ENCODE measurements around the gene MICALL2.

MICALL2 gene

DNA sequence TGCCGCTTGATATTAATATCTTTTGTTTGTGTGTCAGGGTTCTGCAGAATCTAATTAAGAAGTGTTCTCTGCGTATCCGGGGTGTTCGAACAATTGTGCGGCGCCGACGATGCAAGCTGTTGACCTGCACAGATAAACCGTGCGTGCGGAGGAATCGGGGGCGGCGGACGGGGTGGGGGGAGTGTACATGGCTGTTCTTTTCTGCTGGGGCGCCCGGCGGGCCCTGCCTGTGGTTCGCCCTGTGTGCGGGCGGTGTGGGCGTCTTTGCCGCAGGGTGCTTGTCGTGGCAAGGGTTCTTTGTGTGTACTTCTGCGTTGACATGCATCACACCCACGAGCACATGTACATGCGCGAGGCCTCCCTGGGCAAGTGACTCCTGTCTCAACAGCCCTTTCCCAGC, 47.9 kb downstream of the MICALL2 start:
- DNase-seq: no peak

DNA sequence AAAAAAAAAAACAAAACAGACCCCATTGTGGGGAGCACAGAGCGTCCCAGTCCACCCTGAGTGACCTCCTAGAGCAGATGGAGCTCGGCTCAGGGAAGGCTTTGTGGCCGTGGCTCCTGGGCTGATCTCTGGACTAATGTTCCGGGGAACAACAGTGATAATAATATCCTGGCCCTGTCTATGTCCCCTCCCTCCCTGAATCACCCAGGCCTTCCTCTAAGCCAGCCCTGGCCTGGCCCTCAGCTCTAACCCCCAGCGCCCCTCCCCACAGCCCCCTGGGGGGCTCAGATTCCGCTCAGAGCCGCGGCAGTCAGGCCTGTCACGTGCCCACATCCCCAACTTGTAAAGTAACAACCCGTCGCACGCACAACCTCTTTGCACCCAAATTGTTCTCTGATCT, 48.3 kb downstream of the MICALL2 start:
- DNase-seq: no peak

DNA sequence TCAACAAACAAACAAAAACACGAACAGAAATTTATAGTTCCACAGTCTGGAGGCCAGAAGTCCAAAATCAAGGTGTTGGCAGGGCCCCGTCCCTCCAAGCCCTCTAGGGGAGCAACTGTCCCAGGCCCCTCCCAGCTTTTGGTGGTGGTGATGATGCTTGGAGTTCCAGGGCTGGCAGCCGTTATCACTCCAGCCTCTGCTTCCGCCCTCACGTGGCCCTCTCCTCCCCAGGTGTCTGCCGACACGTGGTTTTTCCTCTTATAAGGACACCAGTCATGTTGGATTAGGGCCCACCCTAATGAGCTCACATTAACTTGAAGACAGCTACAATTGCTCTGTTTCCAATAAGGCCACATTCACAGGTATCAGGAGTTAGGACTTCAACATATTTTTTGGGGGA, 49.7 kb downstream of the MICALL2 start:
- no peak for DNase-seq

DNA sequence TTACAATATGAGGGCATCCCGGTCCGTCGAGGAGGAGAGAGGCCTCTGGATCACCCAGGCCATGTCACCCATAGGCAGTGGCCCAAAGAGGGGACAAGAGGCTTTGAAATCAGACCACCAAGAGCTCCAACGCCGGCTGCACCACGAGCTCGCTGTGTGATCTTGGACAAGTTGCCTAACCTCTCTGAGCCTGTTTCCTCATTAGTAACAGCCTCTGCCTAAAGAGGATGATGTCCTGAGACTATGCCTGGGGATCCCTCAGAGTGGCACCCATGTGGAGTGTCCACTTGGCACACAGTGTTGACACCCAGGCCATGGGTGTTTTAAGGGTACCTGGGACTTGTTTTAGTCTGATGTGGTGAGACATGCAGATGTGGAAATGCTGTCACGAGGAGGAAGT, 50.8 kb downstream of the MICALL2 start:
- no peak for DNase-seq

DNA sequence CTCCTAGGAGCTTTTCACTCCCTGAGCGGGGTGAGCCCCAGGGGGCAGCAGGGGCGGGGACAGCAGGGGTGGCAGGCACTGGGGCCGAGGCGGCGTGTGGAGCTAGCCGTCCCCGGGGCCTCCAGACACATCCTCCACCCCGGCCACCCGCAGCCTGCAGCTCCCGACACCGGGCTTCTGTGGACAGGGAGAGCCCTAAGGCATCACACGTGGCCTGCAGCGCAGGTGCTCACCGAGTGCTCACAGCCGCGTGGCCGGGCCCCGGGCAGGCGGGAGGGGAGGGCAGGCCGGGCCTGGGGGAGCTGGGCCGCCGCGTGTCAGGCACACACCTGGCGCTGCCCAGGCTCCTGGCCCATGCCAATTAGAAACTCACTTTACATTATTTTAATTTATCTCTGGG, 51.4 kb downstream of the MICALL2 start:
- DNase-seq: no peak

DNA sequence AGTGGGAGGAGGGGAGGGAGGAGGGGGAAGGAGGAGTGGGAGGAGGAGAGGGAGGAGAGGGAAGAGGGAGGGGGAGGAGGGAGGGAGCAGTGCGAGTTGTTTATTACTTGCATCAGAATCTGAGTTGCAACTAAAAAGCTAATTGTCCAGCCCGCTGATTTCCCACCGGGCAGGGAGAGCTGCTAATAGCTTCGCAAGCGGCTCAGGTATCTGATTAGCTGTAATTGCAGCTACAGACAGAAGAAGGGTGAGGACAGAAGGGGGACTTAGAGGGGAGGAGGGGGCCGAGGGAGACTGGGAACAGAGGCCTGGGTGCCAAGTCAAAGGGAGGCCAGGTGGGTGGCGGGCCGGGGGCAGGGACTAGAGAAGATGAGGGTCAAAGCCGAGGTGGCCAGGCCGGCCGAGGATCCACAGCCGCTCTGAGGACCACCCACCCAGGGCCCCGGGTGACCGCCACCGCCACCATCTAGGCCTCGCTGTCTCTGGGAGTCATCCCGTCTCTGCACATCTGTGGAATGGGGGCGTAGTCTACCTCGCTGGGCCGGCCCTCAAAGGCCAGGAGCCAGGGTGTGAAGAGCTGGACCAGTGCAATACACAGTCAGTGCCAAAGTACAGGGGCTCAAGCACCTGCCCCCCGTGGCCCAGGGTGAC, 54.2 kb downstream of the MICALL2 start:
- no peak for DNase-seq

DNA sequence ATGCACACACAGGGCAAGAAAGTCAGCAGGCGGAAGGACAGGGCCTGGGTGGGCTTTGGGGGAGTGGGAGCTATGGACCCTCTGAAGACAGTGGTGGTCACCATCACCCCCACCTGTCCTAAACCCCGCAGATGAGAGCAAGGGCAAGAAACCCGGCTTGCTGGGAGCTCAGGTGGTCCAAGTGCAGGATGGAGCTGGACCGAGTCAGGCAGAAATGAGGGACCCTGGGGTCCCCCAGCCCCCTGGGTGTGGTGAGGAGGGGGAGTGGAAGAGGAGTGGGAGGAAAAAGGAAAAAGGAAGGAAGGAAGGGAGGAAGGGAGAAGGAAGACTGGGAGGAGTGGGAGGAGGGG, 54.8 kb downstream of the MICALL2 start:
- no peak for DNase-seq

DNA sequence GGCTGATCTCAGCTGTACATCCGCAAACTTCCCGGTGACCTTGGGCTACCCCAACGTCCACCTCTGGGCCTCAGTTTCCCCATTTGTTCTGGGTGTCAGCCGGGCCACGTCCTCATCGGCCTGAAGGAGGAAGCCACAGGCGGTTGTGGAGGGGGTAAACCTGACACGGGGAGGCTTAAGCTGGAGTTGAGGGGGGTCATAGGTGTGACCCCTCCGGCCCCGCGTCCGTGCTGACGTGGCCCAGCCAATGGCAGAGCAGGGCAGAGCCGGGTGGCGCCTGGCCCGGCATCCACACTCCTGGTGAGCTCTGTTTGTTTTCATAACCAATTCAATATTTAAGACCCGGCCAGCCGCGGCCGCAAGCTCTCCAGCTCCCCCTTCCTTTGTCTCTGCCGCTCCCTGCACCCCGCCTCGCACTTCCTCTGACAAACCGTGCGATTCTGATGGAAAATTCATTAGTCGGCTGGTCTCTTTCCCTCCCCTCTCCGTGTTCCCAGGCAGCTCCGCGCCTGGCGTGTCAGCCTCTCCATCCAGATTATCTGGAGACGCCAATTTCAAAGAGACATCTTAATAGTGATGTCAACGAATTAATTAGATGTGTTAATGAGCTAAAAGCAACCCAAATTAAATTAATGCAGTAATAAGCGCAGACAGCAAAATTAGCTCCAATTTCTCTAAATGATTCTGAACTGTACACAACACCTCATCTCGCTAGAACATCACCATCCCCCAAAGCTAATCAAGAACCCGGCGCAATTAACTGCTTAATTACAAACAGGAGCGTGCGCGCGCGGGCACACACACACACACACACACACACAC, 55.4 kb downstream of the MICALL2 start:
- DNase-seq: no peak

DNA sequence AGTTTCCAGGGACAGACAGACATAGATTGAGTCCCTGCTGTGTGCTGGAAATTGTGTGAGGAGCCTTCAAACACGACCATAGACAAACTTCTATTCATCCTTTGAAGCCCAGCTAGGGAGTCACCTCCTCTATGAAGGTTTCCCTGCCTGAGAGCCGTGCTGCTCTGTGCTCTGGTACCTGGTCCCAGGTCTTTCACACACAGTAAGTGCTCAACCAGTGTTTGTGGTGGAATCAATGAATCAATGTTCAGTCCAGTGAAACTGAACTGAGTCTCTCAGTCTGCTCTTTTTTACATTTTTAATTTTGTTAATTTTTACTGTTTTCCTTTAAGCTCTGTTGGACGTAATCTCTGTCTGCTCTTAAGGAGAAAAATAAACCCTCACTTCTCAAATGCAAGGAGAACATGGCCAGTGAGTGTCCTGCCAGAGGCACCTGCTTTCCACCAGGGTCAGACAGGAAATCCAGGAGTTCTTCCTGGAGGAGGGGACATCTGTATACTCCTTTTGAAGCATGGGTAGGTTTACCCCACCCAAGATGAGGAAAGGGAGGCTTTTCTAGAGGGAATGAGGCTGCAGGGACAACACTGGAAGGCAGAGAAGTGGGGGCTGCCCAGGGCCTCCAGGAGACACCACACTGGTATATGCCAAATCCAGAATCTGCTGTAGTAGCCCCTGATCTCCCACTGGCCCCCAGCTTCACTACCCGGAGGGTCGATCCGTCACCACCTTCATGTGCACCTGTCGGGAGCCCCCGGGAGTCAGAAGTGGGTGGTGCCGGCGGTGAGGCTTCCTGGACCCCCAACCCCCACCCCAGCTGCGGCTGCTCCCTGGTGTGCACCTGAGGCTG, 56.3 kb downstream of the MICALL2 start:
- DNase-seq: no peak

DNA sequence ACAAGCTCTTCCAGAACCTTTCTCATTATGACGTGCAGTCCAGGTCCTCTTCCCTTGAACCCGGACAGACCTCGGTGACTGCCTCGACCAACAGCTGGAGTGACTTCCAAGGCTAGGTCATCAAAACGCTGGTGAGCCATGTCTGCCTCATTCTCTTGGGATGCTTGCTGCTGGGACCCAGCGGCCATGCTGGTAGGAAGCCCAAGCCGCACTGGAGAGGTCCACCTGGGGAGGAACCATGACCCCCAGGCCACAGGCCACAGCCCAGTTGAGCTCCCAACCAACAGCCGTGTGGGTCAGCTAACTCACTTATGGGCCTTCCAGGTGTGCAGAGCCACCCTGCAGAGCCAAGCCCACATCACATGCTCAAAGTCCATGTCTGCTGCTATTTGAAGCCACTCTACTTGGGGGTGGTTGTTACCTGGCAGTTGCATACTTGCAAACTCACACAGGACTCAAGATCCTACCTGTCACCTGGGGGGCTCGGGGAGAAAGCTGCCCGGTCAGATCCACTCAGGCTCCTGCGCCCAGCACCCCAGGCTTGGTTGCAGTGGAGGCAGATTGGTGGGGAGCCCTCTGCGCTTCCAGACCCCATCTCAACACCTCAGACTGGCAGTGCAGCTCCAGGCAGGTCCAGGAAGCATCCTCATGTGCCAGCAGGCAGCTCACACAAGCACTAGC, 57.0 kb downstream of the MICALL2 start:
- DNase-seq: no peak

DNA sequence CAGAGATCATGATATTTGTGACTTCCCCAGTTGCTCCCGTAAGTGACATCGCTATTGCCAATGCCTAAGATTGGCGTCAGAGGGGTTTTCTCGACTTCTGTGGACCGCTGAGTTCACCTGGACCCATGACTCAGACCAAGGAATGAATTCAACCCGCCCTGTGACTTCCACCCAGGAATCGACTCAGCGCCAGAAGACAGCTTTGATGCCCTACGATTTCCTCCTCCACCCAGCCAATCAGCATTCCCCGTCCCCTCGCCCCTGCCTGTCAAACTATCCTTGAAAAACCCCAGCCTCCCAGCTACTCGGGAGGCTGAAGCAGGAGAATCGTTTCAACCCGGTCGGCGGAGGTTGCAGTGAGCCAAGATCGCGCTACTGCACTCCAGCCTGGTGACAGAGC, 58.3 kb downstream of the MICALL2 start:
- DNase-seq: no peak

DNA sequence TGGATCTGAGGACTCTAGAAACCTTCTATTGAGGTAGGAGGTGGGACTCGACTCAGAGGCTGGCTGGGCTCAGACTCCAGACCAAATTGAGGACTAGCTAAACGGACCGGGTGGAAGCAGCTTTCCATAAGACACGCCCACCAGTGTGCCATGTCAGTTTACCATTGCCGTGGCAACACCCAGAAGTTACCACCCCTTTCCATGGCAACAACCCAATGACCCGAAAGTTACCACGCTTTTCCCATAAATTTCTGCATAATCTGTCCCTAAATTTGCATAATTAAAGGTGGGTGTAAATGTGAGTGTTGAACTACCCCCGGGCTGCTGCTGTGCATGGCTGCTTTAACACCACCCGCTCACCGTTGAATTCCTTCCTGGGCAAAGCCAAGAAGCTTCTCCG, 58.9 kb downstream of the MICALL2 start:
- no peak for DNase-seq

DNA sequence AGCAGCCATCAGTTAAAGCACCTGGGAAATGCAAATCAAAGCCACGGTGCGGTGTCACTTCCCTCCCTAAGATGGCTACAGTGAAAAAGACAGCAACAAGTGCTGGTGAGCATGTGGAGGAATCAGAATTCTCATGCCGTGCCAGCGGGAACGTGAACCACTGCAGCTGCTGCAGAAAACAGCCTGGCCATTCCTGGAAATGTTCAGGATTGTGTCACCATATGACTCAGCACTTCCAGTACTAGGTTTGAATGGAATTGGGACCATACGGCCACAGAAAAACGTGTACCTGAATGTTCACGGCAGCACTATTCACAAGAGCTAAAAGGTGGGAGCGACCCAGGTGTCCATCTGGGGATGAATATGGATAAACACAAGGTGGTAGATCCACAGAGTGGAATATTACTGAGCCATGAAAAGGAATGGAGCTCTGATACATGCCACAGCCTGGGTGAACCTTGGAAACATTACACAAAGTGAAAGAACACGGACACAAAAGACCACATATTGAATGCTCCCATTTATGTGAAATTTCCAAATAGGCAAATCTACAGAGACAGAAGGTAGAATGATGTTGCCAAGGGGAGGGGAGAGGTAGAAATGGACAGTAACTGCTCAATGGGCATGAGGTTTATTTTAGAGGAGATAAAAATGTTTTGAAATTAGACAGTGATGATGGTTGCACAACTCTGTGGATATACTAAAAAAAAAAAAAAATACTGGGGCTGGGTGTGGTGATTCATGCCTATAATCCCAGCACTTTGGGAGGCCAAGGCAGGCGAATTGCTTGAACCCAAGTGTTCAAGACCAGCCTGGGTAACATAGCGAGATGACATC, 61.6 kb downstream of the MICALL2 start:
- no peak for DNase-seq

DNA sequence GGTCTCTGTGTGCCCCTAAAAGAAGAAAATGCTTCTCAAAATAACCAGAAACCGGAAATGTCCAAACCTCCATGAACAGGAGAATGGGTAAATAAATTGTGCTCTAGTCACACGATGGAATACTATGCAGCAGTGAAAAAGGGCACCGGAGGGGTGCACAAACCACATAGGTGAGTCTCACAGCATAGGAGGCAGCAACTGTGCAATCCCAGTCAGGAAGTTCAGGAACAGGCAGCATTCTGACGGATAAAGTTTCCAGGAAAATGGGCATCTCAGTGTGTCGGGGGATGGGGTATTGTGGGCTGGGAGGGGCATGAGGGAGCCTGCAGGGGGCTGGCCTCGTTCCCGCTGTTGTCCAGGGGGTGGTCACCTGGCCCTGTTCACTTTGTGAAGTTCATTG, 63.1 kb downstream of the MICALL2 start:
- DNase-seq: no peak

DNA sequence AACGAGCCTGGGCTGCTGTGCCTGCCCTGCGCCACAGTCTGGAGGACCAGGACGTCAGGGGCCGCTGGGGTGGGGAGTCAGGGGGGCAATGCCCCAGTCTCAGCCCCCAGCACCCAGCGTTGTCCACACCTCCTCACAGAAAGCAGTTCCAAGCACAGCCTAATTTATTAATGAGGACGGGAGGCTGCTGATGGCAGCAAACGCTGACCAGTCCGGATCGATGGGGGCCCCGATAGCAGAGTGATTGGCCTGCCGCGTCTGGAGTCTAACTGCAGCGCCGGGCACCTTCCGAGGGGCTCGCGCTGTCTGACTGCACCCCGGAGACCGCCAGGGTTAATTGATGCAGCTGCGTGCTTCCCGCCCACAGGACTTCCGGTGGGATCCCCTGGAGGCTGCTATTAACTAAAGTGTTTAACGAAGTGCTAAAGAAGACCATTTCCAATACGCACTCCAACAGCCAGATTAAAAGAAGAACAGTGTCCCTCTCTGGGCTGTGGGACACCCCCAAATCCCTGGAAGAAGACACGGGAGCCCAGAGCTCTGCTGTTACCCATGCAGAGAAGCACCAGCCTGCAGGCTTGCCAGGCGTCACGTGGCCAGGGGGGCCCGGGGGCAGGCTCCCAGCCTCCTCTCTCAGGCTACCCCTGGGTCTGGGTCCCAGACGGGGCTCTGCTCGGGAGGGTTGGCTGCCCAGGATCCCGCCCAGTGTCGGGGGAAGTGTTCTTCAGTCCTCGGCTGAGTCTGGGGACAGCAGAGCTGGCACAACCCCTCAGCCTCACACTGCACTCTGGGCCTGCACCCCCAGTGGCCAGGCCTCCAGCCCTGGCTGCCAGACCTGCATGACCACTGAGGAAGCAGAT, 63.8 kb downstream of the MICALL2 start:
- no peak for DNase-seq

DNA sequence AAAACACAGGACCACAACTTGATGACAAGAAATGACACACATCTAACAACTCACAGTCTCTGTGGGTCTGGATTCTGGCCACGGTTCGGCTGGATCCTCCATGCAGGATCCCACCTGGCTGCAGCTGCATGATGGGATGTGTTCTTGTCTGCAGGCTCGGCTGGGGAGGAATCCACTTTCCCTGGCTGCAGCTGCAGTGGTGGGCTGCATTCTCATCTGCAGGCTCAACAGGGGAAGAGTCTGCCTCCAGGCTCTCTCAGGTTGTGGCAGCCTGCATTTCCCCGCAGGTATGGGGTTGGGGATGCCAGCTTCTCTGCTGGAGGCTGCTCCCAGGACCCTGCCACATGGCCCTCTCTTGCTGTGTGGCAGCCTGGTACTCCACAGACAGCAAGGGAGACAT, 64.9 kb downstream of the MICALL2 start:
- no peak for DNase-seq

DNA sequence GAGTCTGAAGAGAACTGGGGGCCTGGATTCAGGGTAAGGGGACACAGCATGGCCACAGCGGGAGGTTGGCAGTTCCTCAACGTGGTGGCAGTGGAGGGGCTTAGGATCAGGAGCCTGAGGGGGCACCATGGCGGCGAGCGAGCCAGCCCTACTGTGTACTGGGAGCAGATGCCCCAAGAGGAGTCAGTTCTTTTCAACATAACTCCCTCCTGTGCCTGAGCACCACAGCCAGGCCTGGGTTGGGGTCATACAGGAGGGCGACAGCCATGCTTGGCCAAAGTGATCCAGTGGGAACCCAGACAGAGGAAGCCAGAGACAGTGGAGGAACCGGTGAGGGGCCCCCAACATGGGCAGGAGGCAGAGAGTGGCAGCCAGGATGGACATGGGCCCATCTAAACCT, 65.8 kb downstream of the MICALL2 start:
- DNase-seq: no peak

DNA sequence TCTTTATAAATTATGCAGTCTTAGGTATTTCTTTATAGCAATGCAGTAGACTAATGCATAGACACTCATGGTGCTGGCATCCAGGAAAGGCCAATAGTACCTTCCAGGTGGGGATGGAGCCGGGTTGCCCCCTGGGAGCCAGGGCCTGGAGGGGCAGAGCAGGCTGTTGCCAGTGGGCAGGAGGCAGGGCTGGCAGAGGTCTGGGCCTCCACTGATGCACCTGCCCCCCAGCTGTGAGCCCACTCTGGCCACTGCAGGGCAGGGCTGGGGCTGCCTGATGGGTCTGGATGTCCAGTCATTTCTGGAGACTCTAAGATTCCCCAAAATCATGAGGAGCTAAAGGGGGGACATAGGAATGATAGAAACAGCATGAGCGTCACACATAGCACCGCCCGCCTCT, 66.7 kb downstream of the MICALL2 start:
- no peak for DNase-seq

DNA sequence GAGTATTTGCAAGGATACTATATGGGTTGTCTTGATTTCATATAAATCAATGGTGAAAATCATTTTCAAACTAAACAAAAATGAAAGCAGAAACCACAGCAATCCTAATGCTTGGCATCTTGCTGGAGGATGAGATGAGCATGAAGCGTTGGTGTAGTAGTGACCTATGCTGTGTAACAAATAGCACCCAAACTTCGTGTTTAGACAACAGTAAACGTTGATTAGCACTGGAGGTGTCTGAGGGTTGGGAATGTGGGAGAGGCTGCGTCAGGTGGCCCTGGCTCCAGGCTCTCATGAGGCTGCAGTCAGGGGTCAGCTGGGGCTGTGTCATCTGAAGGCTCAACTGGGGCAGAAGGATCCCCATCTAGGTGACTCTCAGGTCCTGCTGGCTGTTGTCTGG, 67.8 kb downstream of the MICALL2 start:
- DNase-seq: no peak

DNA sequence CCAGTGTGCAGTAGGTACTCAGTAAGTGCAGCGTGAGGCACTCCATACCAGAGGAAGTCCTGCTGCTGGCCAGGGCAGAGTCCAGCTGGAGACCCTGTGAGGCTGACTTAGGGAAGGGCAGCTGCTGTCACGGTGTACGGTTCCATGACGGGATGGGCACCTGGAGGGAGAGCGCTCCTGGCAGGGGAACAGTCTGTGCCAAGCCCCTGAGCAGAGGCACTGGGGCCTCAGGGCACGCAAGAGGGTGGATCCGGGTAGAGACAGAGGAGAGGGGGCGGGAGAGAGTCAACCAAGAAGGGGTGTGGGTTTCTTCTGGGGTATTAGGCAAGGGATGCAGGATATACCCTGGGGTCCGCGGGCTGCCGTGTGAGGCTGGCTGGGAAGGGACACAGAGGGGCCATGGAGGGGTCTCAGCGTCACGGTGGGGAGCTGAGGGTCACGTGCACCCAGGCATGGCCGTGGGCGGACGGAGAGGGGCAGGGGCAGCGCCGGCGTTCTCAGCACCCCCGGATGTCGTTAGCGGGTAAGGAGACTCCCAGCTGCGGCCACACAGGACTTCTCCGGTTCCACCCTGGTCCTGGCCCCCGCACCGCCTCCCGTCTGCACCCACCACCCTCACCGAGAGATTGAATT, 70.5 kb downstream of the MICALL2 start:
- no peak for DNase-seq
